Measurements from ENCODE around the gene ARHGDIA.
A peak's percentile ranks its signal among the peaks of the same experiment; 100 is the strongest.

Gene ARHGDIA

GRCh38 chr17:81905993-81906392 is 34.9 kb upstream of the ARHGDIA start:
- DNase-seq (ENCODE audit: low read depth) = no peak

- DNase-seq (ENCODE audit: low read depth) = no peak
Measured at GRCh38 chr17:81905424-81905875, 34.3 kb upstream of the ARHGDIA start.

DNA sequence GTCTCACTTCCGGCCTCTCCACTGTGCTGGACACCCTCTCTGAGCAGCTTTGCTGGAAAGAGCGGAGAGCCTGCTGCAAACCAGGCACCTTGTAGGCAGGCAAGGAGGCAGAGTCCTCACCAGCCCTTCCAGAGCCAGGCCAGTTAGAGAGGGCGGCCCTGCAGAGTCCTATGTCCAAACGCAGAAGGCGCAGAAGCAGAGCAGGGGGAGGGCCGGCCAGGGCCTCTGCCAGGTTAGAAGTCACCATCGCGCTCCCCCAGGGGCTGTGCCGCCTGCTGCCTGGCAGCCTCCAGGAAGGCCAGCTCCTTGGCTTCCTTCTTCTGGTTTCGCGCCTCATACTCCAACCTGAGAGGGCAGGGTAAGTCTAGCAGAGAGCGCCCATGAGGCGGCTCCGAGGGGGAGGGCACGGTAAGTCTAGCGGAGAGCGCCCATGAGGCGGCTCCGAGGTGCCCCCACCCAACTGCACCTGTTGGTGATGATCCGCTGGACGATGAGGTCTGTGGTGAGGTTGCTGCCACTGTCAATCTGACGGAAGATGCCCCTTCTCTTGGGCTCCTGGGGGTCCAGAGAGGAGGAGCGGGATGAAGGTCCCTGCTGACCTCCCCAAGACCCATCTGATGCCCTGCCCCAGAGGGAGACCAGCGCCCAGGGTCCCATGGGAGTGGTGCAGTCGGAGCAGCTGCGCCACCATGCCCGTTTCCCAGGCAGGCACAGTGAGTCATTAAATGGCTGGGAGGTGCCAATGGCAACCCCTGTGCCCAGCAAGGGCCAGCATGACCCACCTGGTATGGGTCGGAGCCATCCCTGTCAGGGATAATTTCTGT is 33.7 kb upstream of the ARHGDIA start:
- DNase-seq (ENCODE audit: low read depth) = no peak

DNA sequence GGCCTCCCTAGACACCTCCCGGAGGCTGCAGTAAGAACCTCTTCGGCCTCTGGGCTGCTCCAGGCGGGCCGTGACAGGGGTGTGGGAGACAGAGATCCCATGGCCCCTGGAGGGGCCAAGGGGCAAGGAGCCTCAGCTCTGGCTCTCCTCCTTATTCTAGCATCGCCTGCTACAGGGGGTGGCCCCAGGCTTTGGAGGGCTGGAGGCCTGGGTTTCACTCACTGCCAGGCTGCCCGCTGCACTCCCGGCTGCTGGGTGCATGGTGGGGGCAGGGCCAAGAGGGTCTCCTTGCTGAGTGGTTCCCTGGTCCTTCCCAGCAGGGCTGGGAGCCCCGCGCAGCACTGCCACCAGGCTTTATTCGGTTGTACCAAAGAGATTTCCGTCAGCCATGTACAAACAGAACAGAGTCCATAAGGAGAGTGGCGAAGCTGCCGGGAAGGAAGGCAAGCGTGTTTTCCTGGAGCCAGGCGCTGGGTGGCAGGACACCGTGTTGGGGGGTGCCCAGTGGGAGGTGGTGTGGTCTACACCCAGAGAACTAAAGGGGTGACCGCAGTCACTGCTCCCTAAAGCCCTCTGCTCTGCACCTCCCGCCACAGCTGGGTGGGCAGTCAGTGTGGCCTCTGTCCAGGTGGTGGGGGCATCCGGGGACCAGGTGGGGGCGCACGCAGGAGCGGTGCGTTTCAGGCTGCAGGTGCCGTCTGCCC is 32.9 kb upstream of the ARHGDIA start:
- no peak for DNase-seq (ENCODE audit: low read depth)

- no peak for DNase-seq (ENCODE audit: low read depth)
Measured at GRCh38 chr17:81903415-81903831, 32.3 kb upstream of the ARHGDIA start.

GRCh38 chr17:81902653-81903414 is 31.7 kb upstream of the ARHGDIA start:
- no peak for DNase-seq (ENCODE audit: low read depth)

GRCh38 chr17:81902023-81902652 is 31.0 kb upstream of the ARHGDIA start, which contains the start of gene NPB:
NPB (plus strand) TSS chr17:81902238; CDS start chr17:81902278, 40 bp downstream.
- DNase-seq (ENCODE audit: low read depth) = no peak

GRCh38 chr17:81901167-81902022 is 30.3 kb upstream of the ARHGDIA start:
- no peak for DNase-seq (ENCODE audit: low read depth)

DNA sequence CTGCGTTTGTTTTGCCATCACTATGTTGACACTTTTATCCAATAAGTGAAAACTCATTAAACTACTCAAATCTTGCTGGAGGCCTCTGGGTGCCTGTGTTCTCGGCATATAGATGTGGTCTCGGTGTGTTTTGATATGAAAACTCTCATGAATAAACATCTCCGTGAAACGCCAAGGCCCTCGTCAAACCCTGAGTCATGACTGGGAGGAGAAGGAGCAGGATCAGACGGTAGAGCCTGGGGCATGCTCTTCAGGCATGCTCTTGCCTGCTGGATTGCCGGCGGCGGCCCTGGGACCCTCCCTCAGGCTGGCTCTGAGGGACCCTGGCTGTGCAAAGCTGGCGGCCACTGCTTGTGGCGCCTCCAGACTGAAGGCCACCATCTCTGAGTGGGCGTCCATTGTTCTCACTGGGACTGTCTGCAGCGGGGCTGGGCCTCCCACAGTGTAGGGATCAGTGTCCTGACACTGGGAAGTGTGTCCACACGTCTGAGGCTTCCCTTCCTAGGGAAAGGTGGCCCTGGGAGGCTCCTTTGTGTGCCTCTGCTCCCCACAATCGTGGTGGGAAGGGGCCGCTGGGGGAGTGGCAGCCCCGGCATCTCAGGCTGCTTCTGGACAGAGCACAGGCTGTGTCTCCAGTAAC is 29.2 kb upstream of the ARHGDIA start:
- no peak for DNase-seq (ENCODE audit: low read depth)

DNA sequence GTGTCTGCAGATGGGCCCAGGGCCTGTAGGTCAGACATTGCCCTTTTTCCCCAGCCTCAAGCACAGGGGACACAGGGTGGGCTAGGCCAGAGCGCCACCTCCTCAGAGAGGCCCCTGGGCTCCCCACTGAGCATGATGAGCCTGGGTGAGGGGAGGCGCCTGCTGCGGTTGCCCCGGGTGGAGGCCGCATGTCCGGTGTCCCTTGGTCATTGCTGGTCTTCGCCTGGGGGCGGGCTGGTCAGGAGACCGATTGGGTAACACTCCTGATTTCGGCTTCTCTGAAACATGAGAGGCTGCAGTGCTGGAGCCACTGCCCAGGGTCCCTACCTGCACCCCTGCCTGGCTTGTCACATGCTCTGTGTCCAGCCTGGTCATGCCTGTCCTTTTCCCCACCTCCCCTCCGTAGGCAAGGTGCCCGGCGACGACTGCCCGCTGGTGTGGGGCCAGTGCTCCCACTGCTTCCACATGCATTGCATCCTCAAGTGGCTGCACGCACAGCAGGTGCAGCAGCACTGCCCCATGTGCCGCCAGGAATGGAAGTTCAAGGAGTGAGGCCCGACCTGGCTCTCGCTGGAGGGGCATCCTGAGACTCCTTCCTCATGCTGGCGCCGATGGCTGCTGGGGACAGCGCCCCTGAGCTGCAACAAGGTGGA is 28.5 kb upstream of the ARHGDIA start:
- DNase-seq (ENCODE audit: low read depth) = no peak

DNA sequence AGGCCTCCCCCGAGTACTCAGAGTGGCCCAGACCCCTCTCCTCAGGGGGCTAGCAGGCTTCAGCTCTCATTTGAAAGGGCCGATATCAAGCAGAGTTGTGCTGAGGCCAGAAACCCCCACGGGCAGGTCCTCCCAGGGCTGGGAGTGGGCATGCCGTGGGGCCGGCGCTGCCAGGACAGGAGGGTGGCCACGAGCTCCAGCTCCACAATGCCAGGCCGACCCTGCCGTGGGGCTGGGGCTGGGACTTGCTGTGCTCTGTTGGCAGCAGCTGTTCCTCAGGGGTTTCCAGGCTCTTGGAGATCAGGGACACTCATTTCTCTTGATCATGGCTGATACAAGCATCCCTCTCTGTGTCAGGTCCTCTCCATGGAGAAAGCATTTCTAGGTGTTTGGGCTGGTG is 27.7 kb upstream of the ARHGDIA start:
- no peak for DNase-seq (ENCODE audit: low read depth)

DNA sequence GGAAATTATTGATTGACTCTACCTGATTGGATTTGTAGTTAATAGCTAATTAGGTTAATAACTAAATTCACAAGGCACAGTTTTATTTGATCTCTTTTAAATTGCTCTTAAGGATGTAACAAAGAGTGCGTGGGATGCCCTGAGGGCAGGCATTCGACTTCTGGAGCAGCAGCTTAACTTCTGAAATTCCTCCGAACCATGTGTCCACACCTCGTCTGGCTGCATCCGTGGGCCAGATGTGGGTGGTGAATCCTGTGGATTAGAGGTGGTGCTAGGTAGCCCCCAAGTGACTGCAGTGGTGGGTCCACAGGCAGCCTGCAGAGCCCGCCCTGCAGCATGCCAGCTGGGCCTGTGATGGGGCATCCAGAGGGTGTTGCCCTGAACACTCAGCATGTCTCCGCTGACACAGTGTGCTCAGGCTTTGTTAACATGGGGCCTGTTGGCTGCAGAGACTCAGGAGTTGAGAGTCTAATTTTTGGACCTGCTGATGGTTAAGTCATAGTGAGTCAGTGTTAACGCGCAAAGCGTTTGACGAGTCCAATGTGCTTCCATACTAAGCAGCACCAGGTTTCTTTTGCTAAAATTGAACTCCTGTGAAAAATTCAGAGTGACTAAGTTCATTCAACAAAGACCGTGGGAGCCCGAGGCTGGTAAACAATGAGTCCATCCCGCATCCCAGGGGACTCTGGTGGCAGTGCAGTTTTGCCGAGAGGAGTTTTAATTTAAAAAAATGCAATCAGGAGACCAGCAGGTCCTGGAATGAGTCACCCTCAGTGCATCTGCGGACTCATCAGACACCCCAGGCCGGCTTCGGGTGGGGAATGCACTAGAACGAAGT is 27.1 kb upstream of the ARHGDIA start:
- DNase-seq (ENCODE audit: low read depth) = peak; percentile 67

GRCh38 chr17:81895400-81895799 is 24.3 kb upstream of the ARHGDIA start:
- no peak for DNase-seq (ENCODE audit: low read depth)

DNA sequence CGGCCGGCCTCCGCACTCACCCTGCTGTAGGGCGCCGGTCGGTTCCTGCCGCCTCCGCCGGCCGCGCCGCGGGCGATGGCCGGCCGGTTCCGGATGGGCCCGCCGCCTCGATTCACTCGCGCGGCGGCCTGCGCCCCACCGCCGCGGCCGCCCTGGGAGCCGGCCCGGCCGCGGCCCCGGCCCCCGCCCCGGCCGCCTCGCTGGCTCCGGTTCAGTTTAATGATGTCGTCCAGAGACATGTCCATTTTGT is 20.1 kb upstream of the ARHGDIA start:
- no peak for DNase-seq (ENCODE audit: low read depth)

DNA sequence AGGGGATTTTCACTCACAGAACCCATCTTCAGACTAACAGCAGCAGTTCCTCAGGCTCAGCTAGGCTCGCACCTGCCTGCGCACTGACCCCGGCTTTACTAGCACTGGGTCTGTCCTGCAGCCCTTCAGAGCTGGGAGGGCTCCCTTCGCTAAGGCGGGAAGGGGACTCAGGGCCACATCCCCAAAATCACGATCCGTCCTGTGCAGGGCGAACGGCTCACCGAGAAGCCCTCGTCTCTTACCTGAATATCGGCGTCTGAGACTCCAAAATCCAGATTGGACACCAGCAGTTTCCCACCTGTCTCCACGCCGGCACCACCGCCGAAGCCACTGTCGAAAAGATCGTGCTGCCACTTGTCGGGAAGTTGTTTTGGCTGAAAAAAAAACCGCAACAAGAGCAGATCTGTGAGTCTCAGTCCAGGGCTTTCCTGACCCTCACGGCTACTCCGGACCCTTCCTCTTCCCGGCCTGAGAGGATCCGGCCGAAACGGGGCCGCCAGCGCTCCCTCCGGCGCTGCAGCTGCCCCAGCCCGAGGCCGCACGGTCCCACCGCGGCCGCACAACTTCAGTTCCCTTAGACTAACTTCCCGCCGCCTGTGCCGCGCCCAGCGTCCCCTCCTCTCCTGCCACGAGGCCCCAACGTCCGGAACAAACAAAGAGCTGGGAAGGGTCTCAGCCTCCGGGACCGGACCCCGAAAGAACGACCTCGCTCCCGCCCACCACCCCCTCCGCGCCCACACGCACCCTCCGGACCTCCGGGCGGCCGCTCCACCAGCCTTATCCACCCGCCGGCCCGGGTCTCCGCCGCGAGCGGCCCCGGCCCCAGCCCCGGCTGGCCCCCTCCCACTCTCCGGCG is 19.5 kb upstream of the ARHGDIA start:
- no peak for DNase-seq (ENCODE audit: low read depth)

GRCh38 chr17:81889602-81890001 is 18.5 kb upstream of the ARHGDIA start:
- no peak for DNase-seq (ENCODE audit: low read depth)

DNA sequence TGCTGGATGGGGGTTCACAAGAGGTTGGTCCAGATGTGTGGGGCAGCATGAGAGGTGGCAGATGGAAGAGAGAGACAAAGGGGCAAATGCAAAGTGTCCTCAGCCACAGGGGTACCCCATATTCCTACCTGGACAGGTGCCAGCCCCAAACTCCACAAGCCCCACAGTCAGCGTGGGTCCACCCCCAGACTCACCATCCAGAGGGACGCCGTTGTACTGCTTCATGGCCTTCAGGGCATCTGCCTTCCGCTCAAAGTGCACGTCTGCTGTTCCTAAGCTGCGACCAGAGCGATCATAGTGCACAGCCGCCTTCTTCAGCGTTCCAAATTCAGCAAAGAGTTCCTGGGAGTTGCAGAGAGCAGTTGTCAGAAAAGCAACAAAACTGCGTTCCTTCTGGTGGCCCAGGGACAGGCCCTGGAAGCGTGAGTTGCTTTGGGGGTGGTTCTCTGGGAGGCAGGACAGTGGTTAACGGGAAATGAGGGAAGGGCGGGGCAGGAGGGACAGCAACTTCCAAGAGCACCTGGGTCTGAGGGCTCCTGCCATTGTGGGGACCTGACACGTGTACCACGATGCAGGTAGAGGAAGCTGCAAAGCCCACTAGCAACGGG is 18.0 kb upstream of the ARHGDIA start:
- no peak for DNase-seq (ENCODE audit: low read depth)

Data from fibroblast of the conjunctiva (primary cell).